ENCODE measurements around the gene CYP46A1.
A peak's percentile ranks its signal among the peaks of the same experiment; 100 is the strongest.

Gene CYP46A1

DNA sequence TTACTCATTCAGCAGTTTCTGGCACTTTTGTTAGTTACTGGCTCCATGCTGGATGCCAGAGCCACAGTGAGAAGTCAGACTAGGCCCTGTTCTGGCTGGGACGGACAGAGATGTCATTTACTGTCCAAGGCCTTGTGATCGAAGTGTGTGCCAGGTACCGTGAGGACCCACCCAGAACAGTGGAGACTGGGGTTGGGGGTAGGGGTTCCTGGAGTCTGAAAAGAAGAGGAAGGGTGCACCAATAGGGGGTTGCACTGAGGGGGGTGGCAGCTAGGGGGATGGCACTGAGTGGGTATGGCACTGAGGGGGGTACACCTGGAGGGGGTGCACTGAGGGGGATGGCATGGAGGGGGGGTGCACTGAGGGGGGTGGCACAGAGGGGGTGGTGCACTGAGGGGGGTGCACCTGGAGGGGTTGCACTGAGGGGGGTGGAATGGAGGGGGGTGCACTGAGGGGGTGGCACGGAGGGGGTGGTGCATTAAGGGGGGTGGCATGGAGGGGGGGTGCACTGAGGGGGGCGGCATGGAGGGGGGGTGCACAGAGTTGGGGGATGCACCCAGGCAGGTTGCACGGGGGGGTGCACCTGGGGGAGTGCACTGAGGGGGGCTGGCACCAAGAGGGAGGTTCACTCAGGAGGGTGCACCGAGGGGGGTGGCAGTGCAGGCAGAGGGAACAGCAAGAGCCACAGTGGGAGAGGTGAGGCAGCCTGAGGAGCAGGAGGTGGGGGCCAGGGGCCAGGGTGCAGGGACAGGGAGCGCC, 10.6 kb upstream of the CYP46A1 start:
- no peak for DNase-seq (ENCODE audit: low read depth)

- no peak for DNase-seq (ENCODE audit: low read depth)
Measured at GRCh38 chr14:99674064-99674650, 9.9 kb upstream of the CYP46A1 start.

DNA sequence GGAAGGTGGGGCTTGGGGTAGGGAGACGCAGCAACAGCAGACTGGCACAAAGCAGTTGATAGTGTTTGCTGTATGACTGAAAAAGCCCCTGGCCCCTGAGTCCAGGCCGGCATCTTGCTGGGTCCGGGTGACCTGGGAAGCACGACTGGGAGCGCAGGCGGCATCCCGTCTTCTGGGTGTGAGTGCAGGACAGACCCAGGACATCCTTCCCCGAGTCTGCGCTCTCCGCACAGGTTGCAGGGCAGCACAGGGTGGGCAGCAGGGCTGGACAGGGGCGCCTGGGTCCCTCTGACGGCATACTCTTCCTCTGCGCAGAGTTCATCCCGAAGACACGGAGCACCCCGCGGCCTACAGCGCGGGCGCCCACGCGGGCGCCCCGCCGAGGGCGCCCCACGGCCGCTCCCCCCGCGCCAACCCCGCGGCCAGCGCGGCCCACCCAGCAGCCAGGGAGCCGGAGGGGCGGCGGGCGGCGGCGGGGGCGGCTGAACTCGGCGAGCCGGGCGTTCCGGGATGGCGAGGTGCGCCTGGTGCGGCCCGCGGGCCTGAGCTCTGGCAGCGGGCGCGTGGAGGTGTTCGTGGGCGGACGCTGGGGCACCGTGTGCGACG, 9.2 kb upstream of the CYP46A1 start:
- DNase-seq (ENCODE audit: low read depth): no peak

DNA sequence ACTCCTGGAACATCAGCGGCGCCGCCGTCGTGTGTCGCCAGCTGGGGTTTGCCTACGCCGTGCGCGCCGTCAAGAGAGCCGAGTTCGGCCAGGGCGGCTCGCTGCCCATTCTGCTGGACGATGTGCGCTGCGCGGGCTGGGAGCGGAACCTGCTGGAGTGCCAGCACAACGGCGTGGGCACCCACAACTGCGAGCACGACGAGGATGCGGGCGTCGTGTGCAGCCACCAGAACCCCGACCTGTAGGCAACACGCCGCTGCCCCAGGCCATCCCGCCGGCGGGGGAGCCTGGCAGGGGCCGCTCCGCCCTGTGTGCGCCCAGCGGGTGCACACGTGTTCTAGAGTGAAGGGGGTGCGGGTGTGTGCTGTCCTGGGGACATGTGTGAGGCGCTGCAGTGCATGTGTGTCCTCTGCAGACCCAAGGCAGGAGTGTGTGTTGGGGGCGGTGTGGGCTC, 8.7 kb upstream of the CYP46A1 start:
- DNase-seq (ENCODE audit: low read depth): no peak

DNA sequence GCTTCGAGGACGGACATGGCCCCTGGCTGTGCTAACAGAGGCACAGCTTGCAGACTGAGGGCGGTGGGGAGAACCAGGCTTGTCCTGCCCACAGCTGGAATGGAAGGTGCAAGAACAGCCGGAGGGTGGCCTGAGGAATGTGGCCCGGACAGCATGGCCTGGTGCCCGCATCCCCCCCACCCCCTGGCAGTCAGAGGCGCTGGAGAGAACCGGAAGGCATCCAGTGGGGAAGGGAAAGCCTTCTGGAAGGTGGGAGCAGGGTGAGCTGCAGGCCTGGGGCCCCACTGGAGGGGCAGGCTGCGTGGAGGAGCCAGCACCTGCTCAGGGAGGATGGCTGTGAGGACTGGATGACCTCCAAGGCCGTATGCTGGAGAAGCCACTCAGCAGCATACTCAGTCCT, 8.1 kb upstream of the CYP46A1 start:
- DNase-seq (ENCODE audit: low read depth): no peak

- DNase-seq (ENCODE audit: low read depth): no peak
Measured at GRCh38 chr14:99676657-99677056, 7.4 kb upstream of the CYP46A1 start.

DNA sequence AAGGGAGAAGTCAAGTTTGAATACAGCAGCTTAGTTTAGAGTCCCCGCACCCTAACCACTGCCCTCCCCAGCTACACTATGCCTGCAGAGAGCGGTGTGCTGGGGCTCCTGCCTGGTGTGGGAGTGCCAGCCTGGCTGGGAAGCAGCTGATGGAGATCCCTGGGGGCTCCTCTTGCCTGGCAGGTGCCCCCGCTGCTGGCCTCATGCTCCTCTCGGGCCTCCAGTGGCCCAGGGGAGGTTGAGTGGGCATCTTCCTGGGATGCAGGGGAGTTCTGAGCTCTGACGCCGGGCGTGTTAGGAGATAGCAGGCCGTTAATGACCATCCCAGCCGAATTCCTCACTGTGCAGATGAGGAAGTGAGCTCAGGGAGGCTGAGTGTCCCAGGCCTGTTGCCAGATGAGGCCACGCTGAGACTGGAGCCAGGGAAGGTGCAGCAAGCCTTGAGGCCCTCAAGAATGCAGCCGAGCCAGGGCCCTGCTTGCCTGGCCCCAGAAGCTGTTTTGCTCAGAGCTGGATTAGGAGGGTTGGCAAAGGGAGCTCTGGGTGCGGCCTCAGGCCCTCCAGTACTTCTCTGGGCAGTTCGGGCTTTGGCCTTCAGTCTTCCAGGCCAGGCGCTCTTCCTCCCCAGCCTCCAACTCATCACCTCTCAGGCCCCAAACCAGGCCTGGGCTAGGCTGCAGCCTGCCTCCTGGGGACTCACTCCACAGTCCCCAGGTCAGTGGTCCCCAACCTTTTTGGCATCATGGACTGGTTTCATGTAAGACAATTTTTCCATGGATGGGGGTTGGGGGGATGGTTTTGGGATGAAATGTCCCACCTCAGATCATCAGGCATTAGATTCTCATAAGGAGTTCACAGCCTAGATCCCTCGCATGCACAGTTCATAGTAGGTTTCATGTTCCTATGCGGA, 6.6 kb upstream of the CYP46A1 start:
- DNase-seq (ENCODE audit: low read depth): no peak

DNA sequence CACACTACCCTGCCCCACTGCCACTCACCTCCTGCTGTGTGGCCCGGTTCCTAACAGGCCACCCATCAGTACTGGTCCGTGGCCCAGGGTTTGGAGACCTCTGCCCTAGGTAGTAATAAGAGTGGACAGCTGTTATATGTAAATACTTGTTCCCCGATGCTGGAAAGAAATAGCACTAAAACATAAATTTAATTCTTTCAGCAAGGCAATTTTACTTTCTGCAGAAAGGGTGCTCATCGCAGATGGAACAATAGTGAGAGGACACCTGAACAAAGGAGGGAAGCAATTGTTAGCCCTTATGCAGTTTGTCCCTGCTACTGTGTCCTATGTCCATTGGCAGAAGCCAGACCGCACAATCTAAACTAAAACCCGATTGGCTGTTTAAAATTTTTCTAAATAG, 5.9 kb upstream of the CYP46A1 start:
- DNase-seq (ENCODE audit: low read depth): no peak

- no peak for DNase-seq (ENCODE audit: low read depth)
Measured at GRCh38 chr14:99679111-99679510, 5.0 kb upstream of the CYP46A1 start.

DNA sequence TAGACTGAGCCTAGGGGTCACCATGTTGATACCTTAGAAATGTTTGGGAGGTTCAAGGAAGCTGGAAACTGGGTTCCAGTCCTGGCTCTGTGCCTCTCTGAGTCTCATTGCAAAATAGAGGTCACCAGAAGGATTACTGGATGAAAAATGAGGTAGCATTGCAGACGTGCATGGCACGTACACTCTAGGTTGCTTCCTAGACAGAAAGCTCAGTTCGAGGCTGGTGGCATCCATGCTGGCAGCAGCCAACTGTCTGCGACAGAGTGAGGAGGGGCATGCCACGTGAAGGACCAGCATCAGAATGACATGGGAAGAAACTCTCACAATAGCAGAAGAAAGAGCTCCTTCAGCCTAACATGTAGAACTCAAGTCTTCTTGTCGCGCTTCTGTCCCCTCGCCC, 4.6 kb upstream of the CYP46A1 start:
- DNase-seq (ENCODE audit: low read depth): no peak

GRCh38 chr14:99679996-99680395, 4.1 kb upstream of the CYP46A1 start:
- no peak for DNase-seq (ENCODE audit: low read depth)

DNA sequence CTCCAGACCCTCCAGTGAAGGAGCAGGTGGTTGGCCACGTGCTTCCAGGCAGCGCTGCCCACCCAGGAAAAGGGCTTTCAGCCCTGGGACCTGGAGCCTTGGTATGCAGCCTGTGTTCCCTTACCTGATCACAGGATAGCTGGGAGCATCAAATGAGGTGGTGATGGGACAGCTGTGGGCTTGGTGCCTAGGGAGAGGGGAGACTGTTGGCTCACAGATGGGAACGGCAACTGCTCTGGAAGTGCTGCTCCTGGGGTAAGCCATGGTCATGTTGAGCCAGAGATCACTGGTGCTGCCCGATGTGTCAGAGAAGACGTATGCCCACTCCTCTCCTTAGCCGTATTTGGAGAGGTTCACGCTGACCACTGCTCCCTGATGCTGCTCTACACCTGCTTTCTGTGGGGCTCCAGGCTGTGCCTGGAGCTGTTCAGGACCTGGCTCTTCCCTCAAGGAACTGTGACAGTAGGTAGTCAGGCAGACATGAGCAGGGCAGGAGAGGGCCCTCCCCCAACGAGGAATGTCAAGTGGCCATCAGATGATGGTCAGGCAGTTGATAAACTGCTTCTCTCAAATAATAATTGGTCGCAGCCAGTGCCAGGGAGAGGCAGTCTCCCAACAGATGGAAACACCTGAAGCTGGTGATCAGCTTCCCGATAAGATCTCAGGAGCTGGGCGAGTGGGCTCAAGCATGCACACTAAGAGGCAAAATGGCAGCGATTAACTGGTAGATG, 2.8 kb upstream of the CYP46A1 start:
- no peak for DNase-seq (ENCODE audit: low read depth)

DNA sequence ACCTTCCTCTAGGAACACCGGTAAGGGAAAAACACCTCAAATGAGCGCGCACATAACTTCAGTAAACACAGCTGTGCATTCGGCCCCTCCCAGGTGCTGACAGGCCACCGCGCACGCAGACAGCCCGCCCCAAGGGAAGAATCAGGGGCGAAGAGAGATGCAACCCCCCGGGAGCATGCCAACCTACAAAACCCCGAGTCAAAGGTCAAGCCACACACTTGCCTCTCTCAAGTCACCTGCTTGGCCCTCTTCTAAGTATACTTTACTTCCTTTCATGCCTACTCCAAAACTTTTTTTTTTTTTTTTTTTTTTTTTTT, 2.3 kb upstream of the CYP46A1 start:
- DNase-seq (ENCODE audit: low read depth): no peak

- peak; percentile 55 for DNase-seq (ENCODE audit: low read depth)
Measured at GRCh38 chr14:99682809-99683618, 1.1 kb upstream of the CYP46A1 start.

GRCh38 chr14:99684410-99684934, 374 bp downstream of the CYP46A1 start:
- no peak for DNase-seq (ENCODE audit: low read depth)

- DNase-seq (ENCODE audit: low read depth): no peak
Measured at GRCh38 chr14:99685151-99685591, 1.1 kb downstream of the CYP46A1 start.

DNA sequence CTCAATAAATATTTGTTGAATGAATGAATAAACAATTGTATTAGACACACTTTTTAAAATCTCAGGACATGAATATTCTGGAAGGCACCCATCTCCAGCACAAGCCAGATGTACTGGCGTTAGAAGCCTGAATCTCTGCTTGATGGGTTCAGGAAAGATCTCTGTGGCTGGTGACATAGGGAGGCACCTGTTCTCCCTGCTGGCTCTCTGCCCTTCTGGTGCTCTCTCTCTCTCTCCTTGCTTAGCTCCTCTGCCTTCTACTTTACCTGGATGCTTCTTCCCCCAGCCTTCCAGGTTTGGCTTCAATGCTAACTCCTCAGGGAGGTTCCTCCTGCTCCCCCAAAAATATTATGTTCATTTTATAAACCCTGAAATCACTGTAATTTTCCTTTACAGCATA, 1.5 kb downstream of the CYP46A1 start:
- no peak for DNase-seq (ENCODE audit: low read depth)

DNA sequence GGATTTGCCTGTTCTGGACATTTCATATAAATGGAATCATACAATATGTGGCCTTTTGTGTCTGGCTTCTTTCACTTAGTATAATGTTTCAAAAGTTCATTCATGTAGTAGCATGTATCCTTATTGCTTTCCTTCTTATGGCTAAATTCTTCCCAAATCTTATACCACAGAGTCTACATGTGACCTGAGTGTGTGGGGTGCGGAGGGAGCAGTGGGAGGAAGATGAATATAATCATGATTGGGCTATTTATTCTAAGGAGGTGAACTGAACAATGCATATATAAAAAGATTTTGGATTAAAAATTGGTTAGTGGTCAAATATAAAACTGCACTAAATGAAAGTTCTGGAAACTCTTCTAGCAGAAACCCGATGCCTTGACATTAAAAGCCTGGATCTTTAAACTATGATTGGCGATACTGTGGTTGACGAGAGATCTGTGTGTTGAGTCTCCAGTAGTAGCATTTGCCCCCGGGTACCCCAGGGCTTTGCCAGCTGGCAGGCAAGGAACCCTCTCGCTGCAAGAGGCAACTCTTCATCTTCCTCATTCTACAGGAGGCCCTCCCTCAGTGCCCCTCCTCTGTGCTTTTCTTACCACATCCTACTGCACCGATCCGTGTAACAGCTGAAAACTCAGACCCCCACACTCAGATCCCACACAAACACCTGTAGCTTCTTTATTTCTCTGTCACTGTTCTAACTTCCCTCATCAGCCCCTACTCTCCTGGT, 2.6 kb downstream of the CYP46A1 start:
- no peak for DNase-seq (ENCODE audit: low read depth)

DNA sequence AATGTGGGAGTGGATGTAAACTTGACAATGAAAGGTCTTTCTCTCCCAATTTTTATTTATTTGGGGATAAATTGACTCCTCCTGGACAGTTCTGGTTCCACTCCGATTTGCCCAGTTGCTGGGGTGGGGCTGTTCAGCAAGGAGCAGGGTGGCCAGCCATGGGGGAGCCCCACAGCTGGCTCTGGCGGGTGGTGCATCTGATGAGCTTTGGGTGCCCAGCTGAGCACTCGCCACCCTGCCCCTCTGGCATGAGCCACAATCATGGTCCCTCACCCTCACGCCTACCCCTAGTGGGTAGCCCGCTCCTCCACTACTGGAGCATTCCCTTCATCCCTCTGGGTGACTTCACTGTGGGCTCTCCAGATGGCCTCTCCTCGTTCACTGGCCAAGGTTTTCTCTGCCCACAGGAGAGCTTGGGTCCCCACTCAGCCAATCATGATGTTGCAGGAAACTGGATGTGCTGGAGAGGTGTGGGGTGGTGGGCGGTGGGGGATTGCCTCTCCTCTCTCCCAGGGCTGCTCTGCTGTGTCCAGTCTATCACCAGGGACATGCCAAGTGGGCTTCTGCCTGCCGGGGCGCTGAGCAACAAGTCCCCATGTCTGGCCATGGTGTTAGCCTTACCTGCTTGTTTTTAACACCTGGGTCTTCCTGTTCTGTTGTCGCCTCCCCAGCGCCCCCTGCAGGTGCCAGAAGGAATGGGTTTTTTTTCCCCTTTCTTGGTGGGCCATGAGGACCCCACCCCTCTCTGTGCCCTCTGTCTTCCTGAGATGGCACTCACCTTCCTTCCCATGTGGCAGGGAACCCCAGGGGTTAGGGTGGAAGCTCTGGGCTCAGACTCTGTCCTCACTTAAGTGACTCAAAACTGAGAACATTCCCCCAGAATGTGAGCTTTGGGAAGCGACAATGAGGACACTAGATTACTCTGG, 3.4 kb downstream of the CYP46A1 start:
- DNase-seq (ENCODE audit: low read depth): peak; percentile 12

All from T-helper 22 cell (primary cell).